ENCODE measurements around the gene LSAMP.
A peak's percentile ranks its signal among the peaks of the same experiment; 100 is the strongest.
"Not testable (repeated sequence)": the region's sequence is repeated elsewhere in the genome, so short reads cannot be mapped to it uniquely, and the experiment has no call there.

LSAMP gene

DNA sequence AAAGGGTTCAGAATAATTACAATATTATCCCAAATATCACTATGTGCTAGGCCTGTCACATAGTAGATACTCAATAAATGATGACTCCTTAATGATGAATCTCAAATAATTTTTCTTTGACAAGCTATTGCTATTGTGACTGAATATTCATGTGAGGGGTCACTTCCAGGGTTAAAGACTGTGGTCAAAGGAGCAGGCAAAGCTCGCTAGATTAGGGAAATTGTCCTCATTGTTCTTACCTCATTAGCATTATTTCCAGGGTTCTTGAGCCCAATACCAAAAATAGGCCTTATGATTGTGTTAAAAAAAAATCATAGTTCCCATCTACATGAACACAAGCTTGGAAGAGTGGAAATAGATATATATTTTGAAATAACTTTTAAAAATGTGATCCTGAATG lies 569.8 kb downstream of the LSAMP start:
- no peak for DNase-seq

GRCh38 chr3:115871735-115872134 lies 573.6 kb downstream of the LSAMP start:
- DNase-seq, result no peak

DNA sequence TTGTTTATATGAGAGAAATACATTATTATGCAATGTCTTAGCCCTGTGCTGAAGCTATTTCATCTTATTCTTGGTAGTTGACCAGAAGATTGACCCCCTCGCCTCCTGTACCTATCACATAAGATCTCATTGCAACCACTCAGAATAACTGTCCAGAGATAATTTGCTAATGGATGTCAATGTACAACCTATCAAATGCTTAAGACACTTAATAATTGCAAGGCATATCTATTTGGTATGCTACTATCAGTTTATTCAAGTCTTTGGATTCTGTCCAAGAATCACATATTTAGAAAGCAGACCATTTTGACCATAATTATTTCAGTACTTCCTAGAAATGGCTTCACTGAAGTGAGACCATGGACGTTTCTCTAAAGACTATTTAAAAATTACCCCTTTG lies 580.4 kb downstream of the LSAMP start:
- DNase-seq, result no peak

DNA sequence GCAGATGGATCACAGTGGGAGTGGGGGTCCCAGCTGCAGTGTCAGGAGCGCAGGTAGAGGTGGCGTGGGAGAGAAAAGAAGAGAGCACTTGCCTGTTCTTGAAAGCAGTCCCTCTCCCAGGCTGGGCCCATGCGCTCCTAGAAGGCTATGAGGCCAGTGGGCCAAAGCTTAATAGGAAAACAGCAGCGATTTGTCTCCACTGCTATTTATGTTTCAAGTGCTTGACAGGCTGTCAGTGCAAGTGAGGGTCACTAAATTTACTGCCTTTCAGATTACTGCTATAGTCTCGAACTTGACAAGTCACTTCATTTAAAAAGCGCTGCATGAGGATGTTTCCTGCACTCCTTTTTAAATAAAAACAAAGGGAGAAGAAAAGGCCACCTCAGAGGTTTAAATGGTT lies 582.4 kb downstream of the LSAMP start:
- DNase-seq, result peak; percentile 33 to 75

DNA sequence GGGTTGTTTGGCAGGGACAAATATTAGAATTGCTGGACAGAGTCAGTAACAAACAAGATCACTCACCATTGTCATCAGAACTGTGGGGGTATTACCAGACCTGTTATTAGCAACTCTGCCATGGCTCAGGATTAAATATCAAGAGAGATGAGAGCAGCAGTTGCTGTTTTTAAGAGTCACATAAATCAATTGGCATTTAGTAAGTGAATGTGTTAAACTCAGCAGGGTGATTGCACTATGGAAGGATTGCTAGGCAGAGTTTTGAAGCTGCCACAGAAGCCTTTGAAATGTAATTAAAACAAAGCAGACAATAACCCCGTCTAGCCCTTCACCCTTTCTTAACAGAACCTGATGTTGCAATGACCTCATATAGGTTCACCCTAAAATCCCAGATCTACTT lies 583.2 kb downstream of the LSAMP start:
- DNase-seq, result peak; percentile 72 to 94

- no peak for DNase-seq
Measured at GRCh38 chr3:115861166-115861733, 584.0 kb downstream of the LSAMP start.

DNA sequence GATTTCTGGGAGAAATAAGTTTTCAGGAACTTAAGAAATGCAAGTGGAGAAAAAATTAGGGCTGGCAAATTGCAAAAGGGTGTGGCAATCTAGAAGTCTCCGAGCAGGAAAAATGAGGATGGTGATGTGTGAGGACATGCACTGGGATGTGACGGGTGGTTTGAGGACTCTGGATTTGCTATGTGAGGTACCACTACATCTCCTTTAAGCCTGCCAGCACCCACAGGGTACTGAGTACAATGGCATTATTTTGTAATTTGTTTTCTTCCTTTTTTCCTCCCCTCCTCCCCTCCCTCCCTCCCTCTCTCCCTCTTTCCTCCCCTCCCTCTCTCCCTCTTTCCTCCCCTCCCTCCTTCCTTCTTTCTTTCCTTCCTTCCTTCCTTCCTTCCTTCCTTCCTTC lies 584.5 kb downstream of the LSAMP start:
- DNase-seq, result no peak

DNA sequence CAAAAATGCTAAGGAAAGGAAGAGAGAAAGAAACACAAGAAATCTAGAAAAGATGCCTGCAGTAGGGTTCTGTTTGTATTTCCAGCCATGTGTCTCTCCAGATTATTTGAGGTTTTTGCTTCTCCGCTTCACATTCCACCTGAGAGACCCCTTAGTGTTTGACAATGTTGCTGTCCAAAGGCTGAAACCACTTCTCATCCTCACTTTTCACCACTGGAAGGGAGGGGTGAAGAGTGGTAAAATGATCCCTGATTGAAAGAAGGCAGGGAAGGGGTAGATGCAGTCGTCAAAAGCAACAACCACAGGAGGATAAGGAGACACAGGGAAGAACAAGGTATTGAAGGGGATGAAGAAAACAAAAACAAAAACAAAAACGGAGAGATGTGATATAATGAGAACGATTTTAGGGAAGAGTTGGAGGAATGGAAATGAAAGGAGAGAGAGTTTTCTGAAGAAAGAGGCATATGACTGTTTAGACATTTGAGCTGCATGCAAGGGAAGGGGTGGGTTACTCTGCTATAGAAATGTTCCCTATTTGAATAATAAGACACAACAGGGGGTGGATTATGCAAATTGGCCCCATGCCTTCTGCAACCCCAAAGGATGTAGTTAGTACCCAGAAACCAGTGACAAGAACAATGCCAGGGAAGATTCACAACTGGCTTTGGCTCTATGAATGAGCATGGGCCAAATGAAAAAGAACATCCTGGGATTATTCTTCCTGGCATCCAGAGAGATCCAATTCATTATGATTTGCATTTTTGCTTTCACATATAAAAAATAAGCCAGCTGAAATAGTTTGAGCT lies 586.1 kb downstream of the LSAMP start:
- peak in 1 of 2 experiments; percentile 24 for DNase-seq

DNA sequence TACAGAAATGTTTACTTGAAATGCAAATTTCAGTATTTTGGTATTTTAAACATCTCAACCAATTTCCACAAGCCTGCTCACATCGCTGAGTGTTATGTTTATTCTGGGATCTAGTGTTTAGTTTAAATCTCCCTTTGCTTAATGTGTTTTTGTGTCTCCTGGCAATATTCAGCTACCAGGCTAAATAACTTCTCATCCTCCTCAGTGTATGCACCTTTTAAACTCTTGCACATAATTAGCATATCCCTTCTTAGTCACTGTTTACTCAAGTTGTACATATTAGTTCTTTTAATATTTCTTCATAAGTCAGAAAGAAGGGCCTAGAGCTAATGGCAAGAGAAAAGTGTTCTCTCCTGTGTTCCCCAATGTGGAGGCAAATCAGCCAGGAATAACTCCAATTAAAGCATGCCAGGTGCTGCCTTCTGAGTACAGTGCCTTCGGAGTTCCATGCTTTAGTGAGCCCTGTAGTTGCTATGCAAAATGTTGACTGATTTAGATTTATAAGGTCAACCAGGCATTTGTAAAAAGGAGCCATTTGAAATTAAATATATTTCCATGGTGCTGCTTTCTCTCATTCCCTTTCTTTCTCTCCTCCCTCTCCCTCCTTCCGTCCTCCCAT lies 587.7 kb downstream of the LSAMP start:
- no peak for DNase-seq

GRCh38 chr3:115855911-115856310 lies 589.4 kb downstream of the LSAMP start:
- DNase-seq, result no peak

DNA sequence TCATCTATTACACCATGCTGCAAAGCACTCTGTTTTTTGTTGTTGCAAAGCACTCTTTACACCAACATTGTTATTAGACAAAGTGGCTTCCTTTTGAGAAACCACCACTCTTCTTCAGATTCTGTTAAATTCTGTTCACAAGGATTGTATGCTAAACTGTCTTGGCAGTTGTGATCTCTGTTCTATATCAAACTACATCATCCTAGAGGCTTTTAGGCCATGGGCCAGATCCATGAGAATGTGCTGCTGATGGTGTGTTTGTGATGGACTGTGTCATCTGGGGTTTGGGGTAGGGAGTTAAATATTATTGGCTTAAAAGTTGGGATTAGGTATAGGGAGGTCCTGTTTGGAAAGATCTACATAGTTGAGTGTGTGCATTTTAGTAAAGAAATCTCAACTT lies 592.2 kb downstream of the LSAMP start:
- DNase-seq, result no peak

- DNase-seq, result no peak
Measured at GRCh38 chr3:115852278-115852677, 593.0 kb downstream of the LSAMP start.

DNA sequence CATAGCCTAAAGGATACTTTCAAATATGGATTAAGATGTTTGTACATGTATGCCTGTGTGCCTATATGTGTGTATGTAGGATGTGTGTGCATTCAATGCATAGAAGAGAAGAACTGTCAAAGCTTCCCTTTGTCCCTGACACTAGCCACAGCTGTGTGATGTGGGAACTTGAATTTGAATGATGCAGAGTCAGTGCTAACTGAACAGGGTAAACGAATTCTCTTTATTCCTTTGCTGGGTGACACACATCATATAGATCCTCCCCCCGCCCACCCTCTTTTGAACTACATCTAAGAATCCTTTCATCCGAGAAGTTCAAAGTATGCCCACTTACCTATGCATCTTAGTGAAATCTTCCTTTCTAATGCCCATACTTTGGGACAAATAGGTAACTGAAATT lies 593.7 kb downstream of the LSAMP start:
- no peak for DNase-seq

DNA sequence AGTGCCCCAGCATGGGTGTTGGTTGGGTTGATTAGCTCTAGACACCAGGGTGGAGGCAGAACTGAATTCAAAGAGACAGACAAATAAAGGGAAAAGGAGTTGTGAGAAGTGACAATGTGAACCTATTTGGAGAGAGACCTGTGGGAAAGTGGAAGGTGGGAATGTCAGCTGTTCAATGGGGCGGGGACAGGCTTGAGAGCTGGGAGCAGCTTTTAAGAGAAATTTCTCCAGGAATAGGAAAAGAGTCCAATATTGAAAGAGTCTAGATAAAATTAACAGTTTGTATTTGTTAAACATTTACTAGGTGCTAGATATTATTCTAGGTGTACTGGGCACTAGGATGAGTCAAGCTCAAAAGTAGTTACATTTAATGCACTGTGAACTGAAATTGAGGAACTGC lies 596.6 kb downstream of the LSAMP start:
- no peak for DNase-seq

DNA sequence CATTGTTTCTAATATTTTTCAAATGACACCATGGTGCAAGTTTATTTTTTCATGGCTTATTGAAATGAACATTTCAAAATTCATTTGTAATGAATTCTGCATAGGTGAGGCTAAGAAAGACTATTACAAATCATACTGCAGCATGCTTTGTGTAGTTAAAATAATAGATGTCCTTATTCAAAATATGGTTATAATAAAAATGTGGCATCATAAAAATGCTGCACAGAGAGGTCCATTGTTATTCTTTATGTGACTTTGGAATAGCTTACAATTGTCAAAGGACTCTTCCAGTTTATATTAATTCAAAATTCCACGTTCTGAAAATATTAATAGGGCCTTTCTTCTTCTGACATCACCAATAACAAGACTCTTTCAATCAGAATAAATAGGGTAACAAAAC lies 599.3 kb downstream of the LSAMP start:
- DNase-seq, result no peak

DNA sequence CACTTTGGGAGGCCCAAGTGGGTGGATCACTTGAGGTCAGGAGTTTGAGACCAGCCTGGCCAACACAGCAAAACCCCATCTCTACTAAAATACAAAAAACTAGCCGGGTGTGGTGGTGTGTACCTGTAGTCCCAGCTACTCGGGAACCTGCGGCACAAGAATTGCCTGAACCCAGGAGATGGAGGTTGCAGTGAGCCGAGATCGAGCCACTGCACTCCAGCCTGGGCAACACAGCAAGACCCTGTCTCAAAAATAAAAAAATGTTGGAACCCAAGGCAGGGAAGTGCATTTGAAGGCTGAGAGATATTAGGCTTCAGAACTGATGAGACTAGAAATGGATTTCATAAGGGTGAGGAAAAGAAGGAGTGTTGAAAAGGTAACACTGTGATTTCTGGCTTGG lies 600.6 kb downstream of the LSAMP start:
- not testable (repeated sequence) for DNase-seq

DNA sequence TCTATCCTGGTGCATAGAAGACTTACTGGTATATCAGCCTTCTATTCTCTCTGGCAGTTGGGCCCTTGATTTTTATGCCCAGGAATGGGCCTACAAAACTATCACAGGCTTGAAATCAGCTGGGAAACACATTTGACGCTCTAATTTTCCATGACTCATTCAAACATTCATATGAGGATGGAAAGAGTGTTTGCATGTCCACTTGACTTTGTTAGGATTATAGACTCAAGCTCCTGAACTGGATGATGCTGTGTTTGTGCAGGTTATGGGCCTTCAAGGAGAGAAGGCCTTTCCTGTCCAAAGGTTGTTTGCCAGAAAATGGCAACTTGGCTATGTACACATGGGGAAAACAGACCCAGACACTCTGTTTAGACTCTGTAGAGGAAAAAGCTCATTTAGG lies 602.1 kb downstream of the LSAMP start:
- no peak for DNase-seq

GRCh38 chr3:115839246-115839645 lies 606.0 kb downstream of the LSAMP start:
- DNase-seq, result no peak

- DNase-seq, result no peak
Measured at GRCh38 chr3:115838786-115839185, 606.5 kb downstream of the LSAMP start.

GRCh38 chr3:115836944-115837343 lies 608.3 kb downstream of the LSAMP start:
- peak in 1 of 2 experiments; percentile 49 for DNase-seq

DNA sequence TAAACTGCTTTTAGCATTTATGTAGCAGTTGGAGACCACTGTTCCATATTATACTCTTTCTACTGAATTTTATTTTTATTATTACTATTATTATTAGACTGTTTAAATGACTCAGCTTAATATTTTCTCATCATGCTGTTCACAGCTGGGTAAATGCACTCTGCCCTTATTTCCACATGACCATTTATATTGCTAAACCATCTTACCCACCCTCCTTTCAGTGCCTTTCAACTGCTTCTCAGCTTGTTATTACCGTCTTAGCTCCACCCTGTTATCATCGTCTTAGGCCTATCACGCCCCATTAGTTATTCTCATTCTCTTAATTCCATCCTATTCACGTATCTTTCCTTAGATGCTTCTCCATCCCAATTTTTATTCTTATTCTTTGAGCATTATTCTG lies 609.3 kb downstream of the LSAMP start:
- no peak for DNase-seq

DNA sequence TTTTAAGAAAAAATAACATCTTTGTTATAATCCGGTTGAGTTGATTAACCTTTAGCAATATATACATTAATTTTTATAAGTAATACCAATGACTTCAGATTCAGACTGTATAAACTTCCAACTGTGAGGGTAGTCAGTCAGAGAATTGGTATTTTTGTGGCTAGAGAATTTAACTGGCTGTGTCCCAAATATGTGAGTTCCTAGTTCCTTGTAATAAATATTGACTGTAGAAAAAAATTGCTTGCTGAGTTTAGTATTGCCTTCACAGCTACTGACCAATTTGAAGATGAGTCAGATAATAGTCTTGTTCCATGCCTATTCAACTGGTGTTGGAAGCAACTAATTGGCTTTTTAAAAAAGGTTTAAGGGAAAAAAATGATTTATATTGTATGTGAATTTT lies 611.2 kb downstream of the LSAMP start:
- DNase-seq, result no peak

- no peak for DNase-seq
Measured at GRCh38 chr3:115833074-115833473, 612.2 kb downstream of the LSAMP start.

DNA sequence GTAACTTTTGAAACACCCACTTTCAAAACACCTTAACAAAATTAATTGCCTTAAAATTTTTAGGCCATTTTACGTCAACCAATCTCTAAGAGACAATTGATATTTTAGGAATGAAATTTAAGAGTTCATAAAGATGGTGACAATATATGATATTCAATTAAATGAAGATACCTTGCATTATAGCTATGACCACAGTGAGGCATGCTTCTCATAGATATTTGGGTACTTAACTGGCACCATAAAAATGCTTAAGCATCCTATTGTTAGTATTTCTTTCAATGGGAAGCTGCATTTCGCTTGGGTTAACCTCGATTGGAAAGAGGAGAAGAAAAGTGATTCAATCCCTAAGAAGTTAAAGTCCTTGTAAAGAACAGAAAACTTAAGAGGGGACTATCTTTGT lies 613.0 kb downstream of the LSAMP start:
- peak in 1 of 2 experiments; percentile 56 for DNase-seq

Data from NCI-H524 (cell line).